Endothelial cell (in vitro differentiated cells): ENCODE results near the gene KCNV2. TPM values are rescaled to one million over a fixed set of nuclear protein-coding genes. Genes with fewer than 3 reads are reported as not detected.
"Not testable (repeated sequence)": the region's sequence is repeated elsewhere in the genome, so short reads cannot be mapped to it uniquely, and the experiment has no call there.

ENCODE experiments used
- DNase-seq: peaks from one replicate; pipeline ENCODE4 v3.0.0; 2021; ENCODE audit warnings: low spot score
- H3K27ac Mint-ChIP-seq: one replicate; pipeline ENCODE4 v1.8.0; 2021; ENCODE audit warnings: mixed read lengths, inconsistent platforms; ENCODE audit not compliant: unreplicated experiment
- H3K27me3 Mint-ChIP-seq: one replicate; pipeline ENCODE4 v1.8.0; 2021; ENCODE audit warnings: mild to moderate bottlenecking, moderate library complexity, mixed read lengths, inconsistent platforms; ENCODE audit not compliant: unreplicated experiment
- H3K36me3 Mint-ChIP-seq: one replicate; pipeline ENCODE4 v1.8.0; 2021; ENCODE audit warnings: mild to moderate bottlenecking, low read depth, mixed read lengths, inconsistent platforms; ENCODE audit not compliant: unreplicated experiment
- H3K4me1 Mint-ChIP-seq: one replicate; pipeline ENCODE4 v1.8.0; 2021; ENCODE audit warnings: mild to moderate bottlenecking, mixed read lengths, inconsistent platforms; ENCODE audit not compliant: unreplicated experiment
- H3K4me3 Mint-ChIP-seq: one replicate; pipeline ENCODE4 v1.8.0; 2021; ENCODE audit warnings: mild to moderate bottlenecking, mixed read lengths, inconsistent platforms; ENCODE audit not compliant: unreplicated experiment
- H3K9me3 Mint-ChIP-seq: one replicate; pipeline ENCODE4 v1.8.0; 2021; ENCODE audit warnings: mixed read lengths, inconsistent platforms; ENCODE audit not compliant: unreplicated experiment
- total RNA-seq: library from RNA; stranded (reverse); fragmentation: NEBNext Ultra II Directional; extraction: Animal tissue kit (Norgen Biotek cat#: 25700); gene quantifications from one replicate; pipeline ENCODE4 v1.2.1, GENCODE V29; 2021; ENCODE audit not compliant: unreplicated experiment
- TF ChIP-seq, protein P1 (sequence below): fragments of 200-600 bp; sonication (generic); IDR thresholded peaks from one replicate; pipeline ENCODE4 v1.5.0; 2021; ENCODE audit warnings: antibody characterized with exemption; ENCODE audit not compliant: unreplicated experiment

The KCNV2 gene
- total RNA-seq, 1 donor from 2014 or later, result not detected

DNA sequence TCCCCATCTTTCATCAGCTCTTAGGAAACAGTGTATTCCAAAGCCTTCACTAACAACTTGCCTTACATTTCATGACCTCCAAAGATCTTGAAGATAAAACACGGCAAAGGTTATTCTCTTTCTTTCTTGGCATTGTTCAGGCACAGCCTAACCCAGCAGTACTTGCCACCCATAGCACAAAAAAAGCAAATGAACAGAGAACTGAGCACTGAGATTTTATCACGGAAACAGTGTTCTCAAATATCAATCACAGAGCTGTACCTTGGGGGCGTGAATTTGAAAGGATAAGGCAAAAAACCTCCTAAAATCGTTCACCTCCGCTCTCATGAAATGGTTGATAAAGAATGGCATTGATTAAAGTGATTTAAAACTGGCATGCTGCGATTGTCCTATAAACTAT, 16.9 kb upstream of the KCNV2 start:
- H3K4me3 Mint-ChIP-seq, result no peak overlapping the region
- H3K36me3 Mint-ChIP-seq, result no peaks in the 10 kb centered on the region
- H3K9me3 Mint-ChIP-seq, result no peaks in the 10 kb centered on the region
- TF ChIP-seq, protein P1, sequence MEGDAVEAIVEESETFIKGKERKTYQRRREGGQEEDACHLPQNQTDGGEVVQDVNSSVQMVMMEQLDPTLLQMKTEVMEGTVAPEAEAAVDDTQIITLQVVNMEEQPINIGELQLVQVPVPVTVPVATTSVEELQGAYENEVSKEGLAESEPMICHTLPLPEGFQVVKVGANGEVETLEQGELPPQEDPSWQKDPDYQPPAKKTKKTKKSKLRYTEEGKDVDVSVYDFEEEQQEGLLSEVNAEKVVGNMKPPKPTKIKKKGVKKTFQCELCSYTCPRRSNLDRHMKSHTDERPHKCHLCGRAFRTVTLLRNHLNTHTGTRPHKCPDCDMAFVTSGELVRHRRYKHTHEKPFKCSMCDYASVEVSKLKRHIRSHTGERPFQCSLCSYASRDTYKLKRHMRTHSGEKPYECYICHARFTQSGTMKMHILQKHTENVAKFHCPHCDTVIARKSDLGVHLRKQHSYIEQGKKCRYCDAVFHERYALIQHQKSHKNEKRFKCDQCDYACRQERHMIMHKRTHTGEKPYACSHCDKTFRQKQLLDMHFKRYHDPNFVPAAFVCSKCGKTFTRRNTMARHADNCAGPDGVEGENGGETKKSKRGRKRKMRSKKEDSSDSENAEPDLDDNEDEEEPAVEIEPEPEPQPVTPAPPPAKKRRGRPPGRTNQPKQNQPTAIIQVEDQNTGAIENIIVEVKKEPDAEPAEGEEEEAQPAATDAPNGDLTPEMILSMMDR, result no peak
- H3K4me1 Mint-ChIP-seq, result no peaks in the 10 kb centered on the region
- H3K27ac Mint-ChIP-seq, result no peak overlapping the region
- H3K27me3 Mint-ChIP-seq, result peaks cover 4% of the 10 kb centered on the region
- DNase-seq, result no peak

DNA sequence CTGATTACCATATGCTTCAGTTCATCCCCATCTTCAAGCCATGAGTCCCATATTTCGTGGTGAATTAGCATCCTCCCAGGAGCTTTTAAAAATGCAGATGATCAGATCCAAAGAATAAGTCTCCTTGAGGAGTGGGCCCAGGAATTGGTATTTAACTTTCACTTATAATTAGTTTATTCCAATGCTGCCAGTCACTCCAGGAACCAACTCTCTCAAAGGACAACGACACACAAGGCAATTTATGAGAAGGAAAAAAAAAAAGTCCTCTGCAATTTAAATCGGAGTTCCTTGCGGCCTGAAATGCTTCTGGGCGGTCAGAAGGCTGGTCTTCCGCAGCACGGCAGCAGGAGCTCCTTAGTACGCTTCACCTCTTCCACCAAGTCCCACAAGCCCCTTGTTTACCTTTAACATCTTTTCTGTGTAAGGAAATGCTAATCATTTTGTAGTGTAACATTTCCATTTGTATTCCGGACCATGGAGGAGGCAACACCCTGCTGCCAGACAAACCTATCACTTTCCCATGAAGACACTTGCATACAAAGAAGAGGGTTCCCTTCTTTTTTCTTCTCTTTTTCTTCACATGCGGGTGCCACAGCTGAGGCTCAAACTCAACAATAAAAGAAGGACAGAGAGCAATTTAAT, 16.3 kb upstream of the KCNV2 start:
- H3K4me3 Mint-ChIP-seq, result no peak overlapping the region
- H3K36me3 Mint-ChIP-seq, result no peaks in the 10 kb centered on the region
- no peaks in the 10 kb centered on the region for H3K9me3 Mint-ChIP-seq
- TF ChIP-seq, protein P1, result no peak
- DNase-seq, result no peak
- H3K4me1 Mint-ChIP-seq, result no peaks in the 10 kb centered on the region
- no peak overlapping the region for H3K27ac Mint-ChIP-seq
- H3K27me3 Mint-ChIP-seq, result peaks cover 4% of the 10 kb centered on the region

DNA sequence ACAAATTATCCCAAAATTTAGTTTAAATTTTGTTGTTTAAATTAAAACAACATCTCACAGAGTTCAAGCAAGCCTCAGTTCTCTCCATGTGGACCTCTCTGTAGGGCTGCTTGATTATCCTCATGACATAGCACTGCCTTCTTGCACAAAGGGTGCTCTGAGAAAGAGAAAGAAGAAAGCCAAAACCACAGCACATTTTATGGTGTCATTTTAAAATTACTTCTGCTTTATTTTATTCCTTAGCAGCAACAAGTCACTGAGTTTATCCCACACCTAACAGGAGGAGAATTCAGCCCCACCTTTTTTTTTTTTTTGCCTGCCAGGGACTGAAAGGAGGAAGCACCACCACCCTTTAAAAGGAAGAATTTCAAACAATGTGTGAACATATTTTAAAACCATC, 12.8 kb upstream of the KCNV2 start:
- Mint-ChIP-seq H3K9me3 (no peaks in the 10 kb centered on the region), H3K27me3 (peaks cover 3% of the 10 kb centered on the region), H3K4me1 (no peaks in the 10 kb centered on the region), H3K36me3 (no peaks in the 10 kb centered on the region), H3K27ac (no peak overlapping the region), H3K4me3 (no peak overlapping the region)
- TF ChIP-seq, protein P1, result no peak
- no peak for DNase-seq

- H3K27ac Mint-ChIP-seq, H3K4me1 Mint-ChIP-seq, H3K27me3 Mint-ChIP-seq, DNase-seq, H3K36me3 Mint-ChIP-seq, H3K4me3 Mint-ChIP-seq, H3K9me3 Mint-ChIP-seq: not testable (repeated sequence)
These were observed 10.1 kb upstream of the KCNV2 start for GRCh38 chr9:2707256-2707655.

DNA sequence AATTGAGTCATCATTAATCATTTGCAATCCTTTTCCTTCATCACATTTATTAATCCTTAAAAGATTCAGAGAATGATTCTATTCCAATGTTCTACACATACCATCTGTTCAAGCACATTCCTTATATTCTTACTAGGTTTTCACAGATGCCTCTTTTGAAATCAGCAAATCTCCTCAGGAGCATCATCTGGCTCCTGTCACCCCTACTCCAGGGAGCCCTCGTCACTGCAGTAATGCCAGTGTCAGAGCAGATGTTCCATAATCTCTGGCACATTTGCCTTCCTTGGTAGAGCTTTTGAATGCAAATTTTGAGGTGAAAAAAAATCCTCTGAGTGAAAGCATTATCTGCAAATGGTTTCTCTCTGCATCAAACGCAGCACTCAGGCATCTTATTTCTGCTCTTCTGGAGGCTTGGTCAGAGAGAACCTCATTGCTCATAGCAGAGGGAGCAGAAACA, 7.6 kb upstream of the KCNV2 start:
- TF ChIP-seq, protein P1, result no peak
- Mint-ChIP-seq H3K4me3 (no peak overlapping the region), H3K36me3 (no peaks in the 10 kb centered on the region), H3K27ac (no peak overlapping the region), H3K9me3 (no peaks in the 10 kb centered on the region), H3K4me1 (no peaks in the 10 kb centered on the region), H3K27me3 (no peaks in the 10 kb centered on the region)
- DNase-seq, result no peak
